Natural killer cell (primary cell): ENCODE measurements around the gene TMOD2. TPM values are rescaled to one million over a fixed set of nuclear protein-coding genes. Genes with fewer than 3 reads are reported as not detected.

ENCODE experiments used
- ATAC-seq, 3 donors: fragments of 150-1000 bp in 2 of 3; fragments of 200-7000 bp in 1 of 3; cut with Tn5 transposase; 1 replicate in 1 of 3; 2 replicates in 2 of 3; pipeline ENCODE4 v1.10.0; 2021; ENCODE audit warnings: mild to moderate bottlenecking in 2 of 3, moderate library complexity in 2 of 3
- DNase-seq, 2 donors: peaks; one replicate each; pipeline versions ENCODE4 v3.0.0 to v3.0.0-alpha.2; 2013 to 2021; ENCODE audit warnings: mixed read lengths in 1 of 2
- H3K27ac ChIP-seq: one replicate; pipeline ENCODE4 v1.5.1; 2013; ENCODE audit warnings: mild to moderate bottlenecking, low read length
- H3K27me3 ChIP-seq: one replicate; pipeline ENCODE4 v1.6.1; 2013; ENCODE audit warnings: low read length; ENCODE audit not compliant: control insufficient read depth, insufficient read depth
- H3K36me3 ChIP-seq: one replicate; pipeline ENCODE4 v1.6.1; 2013; ENCODE audit warnings: low read length; ENCODE audit not compliant: control insufficient read depth, insufficient read depth
- H3K4me1 ChIP-seq: one replicate; pipeline ENCODE4 v1.6.1; 2013; ENCODE audit warnings: low read length; ENCODE audit not compliant: control insufficient read depth, insufficient read depth
- H3K4me3 ChIP-seq: one replicate; pipeline ENCODE4 v1.5.1; 2013; ENCODE audit warnings: low read length
- H3K9me3 ChIP-seq: one replicate; pipeline ENCODE4 v1.6.1; 2013; ENCODE audit warnings: low read length; ENCODE audit not compliant: control insufficient read depth, insufficient read depth
- H3K27ac Mint-ChIP-seq, 2 donors: one replicate each; pipeline ENCODE4 v1.8.0; 2022; ENCODE audit warnings: mild to moderate bottlenecking in 2 of 2, mixed read lengths in 2 of 2, moderate library complexity in 1 of 2
- H3K27me3 Mint-ChIP-seq, 2 donors: one replicate each; pipeline ENCODE4 v1.8.0; 2022; ENCODE audit warnings: low read depth in 2 of 2, mixed read lengths in 2 of 2
- H3K36me3 Mint-ChIP-seq: one replicate; pipeline ENCODE4 v1.8.0; 2022; ENCODE audit warnings: mixed read lengths
- H3K4me1 Mint-ChIP-seq, 2 donors: one replicate each; pipeline ENCODE4 v1.8.0; 2022; ENCODE audit warnings: mixed read lengths in 2 of 2
- H3K4me3 Mint-ChIP-seq: one replicate; pipeline ENCODE4 v1.8.0; 2022; ENCODE audit warnings: mild to moderate bottlenecking, moderate library complexity, mixed read lengths
- H3K9me3 Mint-ChIP-seq, 2 donors: one replicate each; pipeline ENCODE4 v1.8.0; 2022; ENCODE audit warnings: mixed read lengths in 2 of 2
- WGBS: methylation state at CpG from one replicate; pipeline ENCODE4 v1.1.7; 2013; ENCODE audit warnings: missing lambda C conversion rate; ENCODE audit not compliant: insufficient coverage; 5-methylcytosine and 5-hydroxymethylcytosine counted together
- intact Hi-C: fragments of 100-400 bp; cut with micrococcal nuclease; formaldehyde crosslinking; loops from one replicate; pipeline ENCODE4 v1.14.2; 2022
- total RNA-seq, 4 donors: library from RNA; stranded (reverse); fragments of 120-200 nt in 1 of 4; gene quantifications; one replicate each; pipeline versions ENCODE4 v1.2.3 to v1.2.4, GENCODE V29; 2013 to 2022
- TF ChIP-seq, protein P1 (sequence below): fragments of 200-600 bp; IDR thresholded peaks from one replicate; pipeline ENCODE4 v1.8.0; 2022; ENCODE audit warnings: antibody characterized with exemption

Gene TMOD2
- total RNA-seq, 3 donors from 2014 or later (not counting 1 experiment from before 2014, with no cell fraction given), result 1.6 to 4.7 (median 1.6) TPM

DNA sequence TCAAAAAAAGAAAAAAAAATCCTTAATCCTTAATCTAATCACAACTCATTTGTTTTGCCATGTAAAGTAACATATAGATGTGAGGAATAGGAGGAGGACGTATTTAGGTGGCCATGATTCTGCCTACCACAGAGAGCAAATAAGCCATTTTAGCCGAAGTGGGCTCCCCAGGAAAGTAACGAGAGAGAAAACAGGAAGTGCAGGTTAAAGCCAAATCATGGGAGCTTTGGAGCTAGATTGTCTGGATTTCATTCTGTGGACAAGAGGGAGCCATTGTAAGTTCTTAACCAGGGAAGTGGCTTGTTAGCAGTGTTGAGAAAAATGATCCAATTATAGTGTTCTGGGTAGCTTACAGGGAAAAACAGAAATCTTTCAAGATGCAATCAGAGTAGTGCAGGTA is 9.4 kb downstream of the TMOD2 start:
- Mint-ChIP-seq H3K4me3 (no peak overlapping the region), H3K27me3 (peaks cover 8 to 15% of the 10 kb centered on the region in 2 donors), H3K9me3 (no peaks in the 10 kb centered on the region), H3K4me1 (no peaks in the 10 kb centered on the region), H3K36me3 (no peaks in the 10 kb centered on the region), H3K27ac (no peak overlapping the region)
- WGBS, result 62% methylated on average over 3 of the region's 3 CpGs
- intact Hi-C loops, result no loop called here
- TF ChIP-seq, protein P1, sequence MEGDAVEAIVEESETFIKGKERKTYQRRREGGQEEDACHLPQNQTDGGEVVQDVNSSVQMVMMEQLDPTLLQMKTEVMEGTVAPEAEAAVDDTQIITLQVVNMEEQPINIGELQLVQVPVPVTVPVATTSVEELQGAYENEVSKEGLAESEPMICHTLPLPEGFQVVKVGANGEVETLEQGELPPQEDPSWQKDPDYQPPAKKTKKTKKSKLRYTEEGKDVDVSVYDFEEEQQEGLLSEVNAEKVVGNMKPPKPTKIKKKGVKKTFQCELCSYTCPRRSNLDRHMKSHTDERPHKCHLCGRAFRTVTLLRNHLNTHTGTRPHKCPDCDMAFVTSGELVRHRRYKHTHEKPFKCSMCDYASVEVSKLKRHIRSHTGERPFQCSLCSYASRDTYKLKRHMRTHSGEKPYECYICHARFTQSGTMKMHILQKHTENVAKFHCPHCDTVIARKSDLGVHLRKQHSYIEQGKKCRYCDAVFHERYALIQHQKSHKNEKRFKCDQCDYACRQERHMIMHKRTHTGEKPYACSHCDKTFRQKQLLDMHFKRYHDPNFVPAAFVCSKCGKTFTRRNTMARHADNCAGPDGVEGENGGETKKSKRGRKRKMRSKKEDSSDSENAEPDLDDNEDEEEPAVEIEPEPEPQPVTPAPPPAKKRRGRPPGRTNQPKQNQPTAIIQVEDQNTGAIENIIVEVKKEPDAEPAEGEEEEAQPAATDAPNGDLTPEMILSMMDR, result no peak
- ATAC-seq (no peak), DNase-seq (no peak)
- Histone ChIP-seq H3K4me1 (no peaks in the 10 kb centered on the region), H3K4me3 (no peak overlapping the region), H3K9me3 (no peaks in the 10 kb centered on the region), H3K27me3 (no peaks in the 10 kb centered on the region), H3K36me3 (no peaks in the 10 kb centered on the region), H3K27ac (no peak overlapping the region)

GRCh38 chr15:51765751-51766150 is 14.4 kb downstream of the TMOD2 start:
- H3K36me3 Mint-ChIP-seq, result no peaks in the 10 kb centered on the region
- H3K4me3 ChIP-seq, result no peak overlapping the region
- no peaks in the 10 kb centered on the region for H3K9me3 Mint-ChIP-seq
- WGBS, result 95% methylated on average over 7 of the region's 7 CpGs
- peaks cover 6% of the 10 kb centered on the region for H3K4me1 ChIP-seq
- no peaks in the 10 kb centered on the region for H3K9me3 ChIP-seq
- no peak overlapping the region for H3K27ac ChIP-seq
- H3K36me3 ChIP-seq, result no peaks in the 10 kb centered on the region
- no peak overlapping the region for H3K27ac Mint-ChIP-seq
- no peaks in the 10 kb centered on the region for H3K27me3 ChIP-seq
- ATAC-seq, result no peak
- H3K4me1 Mint-ChIP-seq, result peaks cover 0 to 6% of the 10 kb centered on the region in 2 donors
- DNase-seq, result no peak
- no peaks in the 10 kb centered on the region for H3K27me3 Mint-ChIP-seq
- H3K4me3 Mint-ChIP-seq, result no peak overlapping the region
- intact Hi-C loops, result no loop called here
- TF ChIP-seq, protein P1, result no peak

DNA sequence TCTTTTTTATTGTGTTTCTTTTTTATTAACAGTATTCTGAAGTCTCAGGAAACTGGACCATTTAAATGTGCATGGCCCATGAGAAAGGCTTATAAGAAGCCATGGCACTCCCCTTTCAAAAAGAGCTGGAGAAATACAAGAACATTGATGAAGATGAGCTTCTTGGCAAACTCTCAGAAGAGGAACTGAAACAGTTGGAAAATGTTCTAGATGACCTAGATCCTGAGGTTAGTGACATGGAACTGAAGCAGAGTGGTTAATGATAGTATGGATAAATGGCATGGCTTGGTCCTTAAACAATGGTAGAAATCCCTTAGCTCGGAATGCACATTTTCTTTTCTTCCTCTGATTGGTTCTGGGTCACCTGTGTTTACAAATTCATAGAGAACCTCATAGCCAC is 14.9 kb downstream of the TMOD2 start:
- TF ChIP-seq, protein P1, result no peak
- peaks cover 2% of the 10 kb centered on the region for H3K36me3 ChIP-seq
- no peak overlapping the region for H3K27ac Mint-ChIP-seq
- intact Hi-C loops, result no loop called here
- no peaks in the 10 kb centered on the region for H3K36me3 Mint-ChIP-seq
- no peaks in the 10 kb centered on the region for H3K27me3 ChIP-seq
- peaks cover 0 to 6% of the 10 kb centered on the region in 2 donors for H3K4me1 Mint-ChIP-seq
- no peak overlapping the region for H3K4me3 Mint-ChIP-seq
- ATAC-seq, result no peak
- H3K9me3 ChIP-seq, result no peaks in the 10 kb centered on the region
- DNase-seq, result no peak
- H3K4me1 ChIP-seq, result peaks cover 6% of the 10 kb centered on the region
- H3K9me3 Mint-ChIP-seq, result no peaks in the 10 kb centered on the region
- no peak overlapping the region for H3K4me3 ChIP-seq
- no peaks in the 10 kb centered on the region for H3K27me3 Mint-ChIP-seq
- H3K27ac ChIP-seq, result no peak overlapping the region
- WGBS, result no CpG with 5 or more reads among the region's 1 CpG

DNA sequence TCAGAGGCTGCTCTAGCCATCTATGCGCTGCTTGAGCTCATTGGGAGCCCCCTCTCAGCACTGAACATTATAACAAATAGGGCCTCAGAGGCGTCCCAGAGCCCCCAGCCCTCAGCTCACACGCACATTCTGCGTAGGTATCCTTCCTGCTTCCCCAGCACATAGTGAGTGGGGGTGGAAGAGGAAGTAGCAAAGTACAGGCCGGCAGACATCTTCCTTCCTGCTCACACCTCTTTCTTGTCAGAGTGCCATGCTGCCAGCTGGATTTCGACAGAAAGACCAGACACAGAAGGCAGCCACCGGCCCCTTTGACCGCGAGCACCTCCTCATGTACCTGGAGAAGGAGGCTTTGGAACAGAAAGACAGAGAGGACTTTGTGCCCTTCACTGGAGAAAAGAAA is 16.6 kb downstream of the TMOD2 start:
- peaks cover 2% of the 10 kb centered on the region for H3K36me3 ChIP-seq
- H3K27me3 ChIP-seq, result no peaks in the 10 kb centered on the region
- WGBS, result 44% methylated on average over 7 of the region's 9 CpGs
- H3K27ac ChIP-seq, result no peak overlapping the region
- ATAC-seq (no peak), DNase-seq (peak in 1 of 2 donors; percentile 49)
- no peak overlapping the region for H3K4me3 Mint-ChIP-seq
- H3K9me3 Mint-ChIP-seq, result no peaks in the 10 kb centered on the region
- no peaks in the 10 kb centered on the region for H3K9me3 ChIP-seq
- H3K4me1 Mint-ChIP-seq, result peaks cover 0 to 6% of the 10 kb centered on the region in 2 donors
- peaks cover 6% of the 10 kb centered on the region for H3K4me1 ChIP-seq
- no peaks in the 10 kb centered on the region for H3K27me3 Mint-ChIP-seq
- H3K4me3 ChIP-seq, result no peak overlapping the region
- TF ChIP-seq, protein P1, result no peak
- H3K36me3 Mint-ChIP-seq, result no peaks in the 10 kb centered on the region
- intact Hi-C loops, result no loop called here
- no peak overlapping the region for H3K27ac Mint-ChIP-seq
